OCI-LY7 (cell line): ENCODE results near the gene UBA3. TPM values are rescaled to one million over a fixed set of nuclear protein-coding genes. Genes with fewer than 3 reads are reported as not detected.

ENCODE experiments used
- BruUV-seq: library from RNA; stranded (reverse); fragments of 400-500 nt; replicated peaks from 2 replicates; lab custom pipeline; 2021; lab: Mats Ljungman, UMichigan
- CTCF ChIA-PET: fragments of 300-600 bp; sonication (Branson Sonifier 250); formaldehyde crosslinking; loops from one replicate; lab custom pipeline; 2022; ENCODE audit warnings: antibody characterized with exemption; ENCODE audit not compliant: unreplicated experiment; lab: Charles Lee
- POLR2A ChIA-PET: fragments of 300-600 bp; sonication (Branson Sonifier 250); formaldehyde crosslinking; loops from one replicate; lab custom pipeline; 2022; ENCODE audit warnings: antibody characterized with exemption; lab: Charles Lee
- DNase-seq: peaks from one replicate; pipeline ENCODE4 v3.0.0-alpha.2; 2015; ENCODE audit warnings: low spot score
- H2AFZ ChIP-seq: fragments of 200-600 bp; sonication (generic), shearing (Covaris generic); 2 replicates; pipeline ENCODE4 v1.6.1; 2014; ENCODE audit warnings: mild to moderate bottlenecking, antibody characterized with exemption, low read length, moderate library complexity
- H3K27ac ChIP-seq: fragments of 200-600 bp; sonication (generic); 2 replicates; pipeline ENCODE4 v1.5.1; 2014; ENCODE audit warnings: mixed run types, low read depth, mild to moderate bottlenecking, moderate library complexity, low read length, inconsistent platforms; ENCODE audit not compliant: poor library complexity, severe bottlenecking
- H3K36me3 ChIP-seq: fragments of 200-600 bp; sonication (generic); 2 replicates; pipeline ENCODE4 v1.6.1; 2014; ENCODE audit warnings: mild to moderate bottlenecking, antibody characterized with exemption, low read length, moderate library complexity, mixed read lengths; ENCODE audit not compliant: insufficient read depth
- H3K4me1 ChIP-seq: fragments of 200-600 bp; sonication (generic); 2 replicates; pipeline ENCODE4 v1.5.1; 2014; ENCODE audit warnings: mild to moderate bottlenecking, low read length; ENCODE audit not compliant: insufficient read depth, poor library complexity, severe bottlenecking
- H3K4me2 ChIP-seq: fragments of 200-600 bp; sonication (generic); 2 replicates; pipeline ENCODE4 v1.6.1; 2014; ENCODE audit warnings: mild to moderate bottlenecking, low read length
- H3K4me3 ChIP-seq: fragments of 200-600 bp; sonication (generic); 2 replicates; pipeline ENCODE4 v1.5.1; 2014; ENCODE audit warnings: mild to moderate bottlenecking, low read depth, low read length; ENCODE audit not compliant: poor library complexity, severe bottlenecking
- H3K79me2 ChIP-seq: fragments of 200-600 bp; sonication (generic); 2 replicates; pipeline ENCODE4 v1.6.1; 2016; ENCODE audit warnings: low read depth, mild to moderate bottlenecking, low read length, moderate library complexity, mixed read lengths; ENCODE audit not compliant: insufficient read depth
- H3K9me2 ChIP-seq: fragments of 200-600 bp; sonication (generic); 2 replicates; pipeline ENCODE4 v1.6.1; 2016; ENCODE audit warnings: mild to moderate bottlenecking, low read length, mixed read lengths; ENCODE audit not compliant: insufficient read depth
- H3K9me3 ChIP-seq: fragments of 200-600 bp; sonication (generic); 2 replicates; pipeline ENCODE4 v1.6.1; 2014; ENCODE audit warnings: mild to moderate bottlenecking, mixed run types, low read length, mixed read lengths
- H4K20me1 ChIP-seq: fragments of 200-600 bp; sonication (generic); 2 replicates; pipeline ENCODE4 v1.6.1; 2014; ENCODE audit warnings: mild to moderate bottlenecking, antibody characterized with exemption, low read length, moderate library complexity, mixed read lengths; ENCODE audit not compliant: insufficient read depth
- EZH2phosphoT487 ChIP-seq: fragments of 200-600 bp; sonication (generic); IDR thresholded peaks from 2 replicates; pipeline ENCODE4 v1.6.1; 2018; ENCODE audit warnings: low read depth, borderline replicate concordance, mild to moderate bottlenecking, mixed run types, antibody characterized with exemption, low read length, moderate library complexity, mixed read lengths
- intact Hi-C: fragments of 100-400 bp; cut with micrococcal nuclease; formaldehyde crosslinking; loops from one replicate; pipeline ENCODE4 v1.10.0; 2022; ENCODE audit not compliant: unreplicated experiment
- total RNA-seq, 2 experiments: library from RNA; depleted of rRNA in 1 of 2; stranded (reverse); fragments of >200 nt in 1 of 2; shearing (Covaris generic) in 1 of 2; gene quantifications; 2 replicates each; pipeline ENCODE4 v1.2.3, GENCODE V29; 2014 to 2022
- TF ChIP-seq, protein P1 (sequence below): fragments of 200-600 bp; sonication (generic); conservative IDR thresholded peaks from 2 replicates; pipeline ENCODE4 v1.5.1; 2014; ENCODE audit warnings: mild to moderate bottlenecking, antibody characterized with exemption, low read length, moderate library complexity, mixed read lengths

The UBA3 gene
- total RNA-seq, 2 experiments from 2014 or later, result 70.2 to 78.8 TPM

DNA sequence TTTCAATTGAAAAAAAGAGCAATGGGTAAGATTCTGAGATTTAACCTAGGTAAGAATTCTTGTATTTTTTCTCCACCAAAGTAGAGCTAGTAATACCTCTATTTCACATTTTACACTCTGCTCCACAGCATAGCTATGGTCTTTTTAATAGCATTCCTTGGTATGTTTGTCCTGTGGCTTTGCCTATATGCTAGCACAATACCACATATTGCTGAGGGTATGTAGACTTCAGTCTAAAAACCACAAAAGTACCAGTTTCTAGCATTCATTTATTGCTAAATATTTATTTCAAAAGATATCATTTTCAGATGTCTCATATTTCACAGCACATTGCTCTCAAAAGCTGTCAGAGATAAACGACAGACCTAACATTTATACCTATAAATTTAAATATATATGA lies 48.5 kb downstream of the UBA3 start:
- H4K20me1 ChIP-seq, result no peaks in the 10 kb centered on the region
- POLR2A ChIA-PET, result interaction anchor here (0.6 to 1.3 kb wide), 2 partner anchors 32 to 920 kb away, joined by 3 to 4 read pairs; no protein-coding TSS in a partner anchor
- no TSS peak for BruUV-seq
- no peak overlapping the region for H3K4me3 ChIP-seq
- H3K79me2 ChIP-seq, result no peaks in the 10 kb centered on the region
- TF ChIP-seq EZH2phosphoT487, result no peak
- TF ChIP-seq, protein P1, sequence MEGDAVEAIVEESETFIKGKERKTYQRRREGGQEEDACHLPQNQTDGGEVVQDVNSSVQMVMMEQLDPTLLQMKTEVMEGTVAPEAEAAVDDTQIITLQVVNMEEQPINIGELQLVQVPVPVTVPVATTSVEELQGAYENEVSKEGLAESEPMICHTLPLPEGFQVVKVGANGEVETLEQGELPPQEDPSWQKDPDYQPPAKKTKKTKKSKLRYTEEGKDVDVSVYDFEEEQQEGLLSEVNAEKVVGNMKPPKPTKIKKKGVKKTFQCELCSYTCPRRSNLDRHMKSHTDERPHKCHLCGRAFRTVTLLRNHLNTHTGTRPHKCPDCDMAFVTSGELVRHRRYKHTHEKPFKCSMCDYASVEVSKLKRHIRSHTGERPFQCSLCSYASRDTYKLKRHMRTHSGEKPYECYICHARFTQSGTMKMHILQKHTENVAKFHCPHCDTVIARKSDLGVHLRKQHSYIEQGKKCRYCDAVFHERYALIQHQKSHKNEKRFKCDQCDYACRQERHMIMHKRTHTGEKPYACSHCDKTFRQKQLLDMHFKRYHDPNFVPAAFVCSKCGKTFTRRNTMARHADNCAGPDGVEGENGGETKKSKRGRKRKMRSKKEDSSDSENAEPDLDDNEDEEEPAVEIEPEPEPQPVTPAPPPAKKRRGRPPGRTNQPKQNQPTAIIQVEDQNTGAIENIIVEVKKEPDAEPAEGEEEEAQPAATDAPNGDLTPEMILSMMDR, result no peak
- CTCF ChIA-PET, result no interaction called here
- no peak overlapping the region for H3K4me2 ChIP-seq
- no peak overlapping the region for H2AFZ ChIP-seq
- H3K9me2 ChIP-seq, result no peaks in the 10 kb centered on the region
- no peaks in the 10 kb centered on the region for H3K9me3 ChIP-seq
- H3K36me3 ChIP-seq, result peaks cover 94% of the 10 kb centered on the region
- H3K27ac ChIP-seq, result no peak overlapping the region
- DNase-seq, result no peak
- H3K4me1 ChIP-seq, result no peaks in the 10 kb centered on the region
- intact Hi-C loops, result no loop called here

DNA sequence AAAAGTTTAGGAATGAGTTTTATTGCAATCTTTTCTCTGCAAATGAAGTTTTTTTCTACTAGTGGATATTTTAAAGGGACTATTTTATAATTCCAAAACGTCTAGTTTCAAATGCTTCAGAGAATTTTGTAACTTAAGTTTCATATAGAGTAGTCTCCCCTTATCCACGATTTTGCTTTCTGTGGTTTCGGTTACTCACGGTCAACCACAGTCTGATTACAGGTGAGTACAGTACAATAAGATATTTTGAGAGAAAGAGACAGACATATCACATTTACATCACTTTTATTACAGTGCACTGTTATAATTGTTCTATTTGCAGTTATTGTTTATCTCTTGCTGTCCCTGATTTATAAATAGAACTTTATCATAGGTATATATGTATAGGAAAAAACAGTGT lies 59.3 kb downstream of the UBA3 start:
- no peaks in the 10 kb centered on the region for H3K9me2 ChIP-seq
- H2AFZ ChIP-seq, result no peak overlapping the region
- peaks cover 60% of the 10 kb centered on the region for H3K36me3 ChIP-seq
- CTCF ChIA-PET, result no interaction called here
- H3K4me1 ChIP-seq, result no peaks in the 10 kb centered on the region
- H3K4me2 ChIP-seq, result no peak overlapping the region
- no peak overlapping the region for H3K4me3 ChIP-seq
- no peaks in the 10 kb centered on the region for H3K9me3 ChIP-seq
- no TSS peak for BruUV-seq
- no peaks in the 10 kb centered on the region for H4K20me1 ChIP-seq
- no peak for TF ChIP-seq EZH2phosphoT487
- TF ChIP-seq, protein P1, result 0 out of 2 replicates have a peak, but pooled peaks have one; percentile 11
- H3K79me2 ChIP-seq, result no peaks in the 10 kb centered on the region
- H3K27ac ChIP-seq, result no peak overlapping the region
- POLR2A ChIA-PET, result no interaction called here
- no peak for DNase-seq
- intact Hi-C loops, result no loop called here

DNA sequence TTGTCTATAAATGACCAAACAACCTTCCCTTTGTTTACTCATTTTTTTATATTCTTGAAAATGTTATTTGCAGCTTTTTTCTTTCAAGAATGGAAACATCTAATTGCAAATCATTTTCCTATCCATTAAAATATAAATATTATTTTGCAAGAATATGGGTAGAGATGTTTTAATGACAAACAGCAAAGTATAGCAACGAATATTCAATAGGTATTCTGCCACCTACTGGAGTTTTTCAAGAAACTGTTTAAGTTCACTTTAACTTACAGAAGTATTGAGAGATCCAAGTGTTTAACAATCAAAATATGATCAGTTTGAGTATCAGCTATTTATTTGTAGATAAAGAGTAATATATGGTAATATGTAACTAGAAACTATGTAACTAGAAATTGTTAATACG lies 59.7 kb downstream of the UBA3 start:
- Histone ChIP-seq H4K20me1 (no peaks in the 10 kb centered on the region), H3K9me3 (no peaks in the 10 kb centered on the region), H3K27ac (no peak overlapping the region), H3K4me2 (no peak overlapping the region), H3K79me2 (no peaks in the 10 kb centered on the region), H3K4me3 (no peak overlapping the region), H2AFZ (no peak overlapping the region), H3K36me3 (peaks cover 56% of the 10 kb centered on the region), H3K9me2 (no peaks in the 10 kb centered on the region), H3K4me1 (no peaks in the 10 kb centered on the region)
- BruUV-seq, result no TSS peak
- intact Hi-C loops, result no loop called here
- no peak for TF ChIP-seq EZH2phosphoT487
- TF ChIP-seq, protein P1, result peak; percentile 82
- ChIA-PET POLR2A (no interaction called here), CTCF (no interaction called here)
- DNase-seq, result peak; percentile 8
